ENCODE results near the gene PHRF1. TPM values are rescaled to one million over a fixed set of nuclear protein-coding genes. Genes with fewer than 3 reads are reported as not detected.
"Not testable (repeated sequence)": the region's sequence is repeated elsewhere in the genome, so short reads cannot be mapped to it uniquely, and the experiment has no call there.

PHRF1 gene
- total RNA-seq, 1 experiment from 2014 or later, result 45.5 TPM

GRCh38 chr11:653837-654236 is 77.6 kb downstream of the PHRF1 start:
- POLR2A ChIA-PET, result no interaction called here
- no peaks in the 10 kb centered on the region for H3K4me1 ChIP-seq (ENCODE audit: control insufficient read depth in 1 of 2, insufficient read depth in 2 of 2, low read length in 2 of 2)
- H3K79me2 ChIP-seq (ENCODE audit: insufficient read depth, low read length), result no peaks in the 10 kb centered on the region
- H3K9me3 ChIP-seq (ENCODE audit: control insufficient read depth in 1 of 2, insufficient read depth in 1 of 2, low read depth in 1 of 2, low read length in 2 of 2), result no peaks in the 10 kb centered on the region
- no peaks in the 10 kb centered on the region for H3K9me2 ChIP-seq (ENCODE audit: insufficient read depth)
- TF ChIP-seq TCF7L2 (IDR thresholded peaks at IDR 0.05; ENCODE audit: borderline replicate concordance, extremely low read depth, insufficient read depth, insufficient read length), result no peak
- TF ChIP-seq ZBTB33 (IDR thresholded peaks at IDR 0.05; ENCODE audit: extremely low read depth, insufficient replicate concordance, low read length), result no peak
- TF ChIP-seq EGR1 (IDR thresholded peaks at IDR 0.05; ENCODE audit: low read depth), result no peak
- no peak for TF ChIP-seq EZH2phosphoT487 (IDR thresholded peaks at IDR 0.05; ENCODE audit: borderline replicate concordance)
- no peak for TF ChIP-seq CBX3 (IDR thresholded peaks at IDR 0.05; ENCODE audit: low read depth)
- no peak for TF ChIP-seq SP1 (IDR thresholded peaks at IDR 0.05; ENCODE audit: low read depth)
- no peak for TF ChIP-seq SIN3A (IDR thresholded peaks at IDR 0.05; ENCODE audit: low read depth)
- TF ChIP-seq YY1 (IDR thresholded peaks at IDR 0.05; ENCODE audit: extremely low read depth, insufficient replicate concordance, low read depth, low read length), result no peak
- TF ChIP-seq ELF1 (IDR thresholded peaks at IDR 0.05; ENCODE audit: borderline replicate concordance, low read depth), result no peak
- no peak for TF ChIP-seq EZH2 (IDR thresholded peaks at IDR 0.05)
- TF ChIP-seq JUND (IDR thresholded peaks at IDR 0.05), result no peak
- no peak for TF ChIP-seq RAD21 (IDR thresholded peaks at IDR 0.05; ENCODE audit: low read depth)
- H3K4me3 ChIP-seq (replicated peaks in 1 of 2; ENCODE audit: low read depth in 1 of 2, low read length in 2 of 2), result no peak overlapping the region
- no peak overlapping the region for H3K4me2 ChIP-seq (ENCODE audit: low read length)
- intact Hi-C loops (cut with micrococcal nuclease), result no loop called here
- BruUV-seq (replicated peaks), result no TSS peak
- CTCF ChIA-PET, result no interaction called here
- no peak overlapping the region for H2AFZ ChIP-seq (ENCODE audit: low read depth, low read length, poor library complexity, severe bottlenecking)
- DNase-seq (ENCODE audit: low read depth, low spot score) (no peak), ATAC-seq (no peak)
- no peaks in the 10 kb centered on the region for H3K27me3 ChIP-seq (ENCODE audit: insufficient read depth, low read length)
- H4K20me1 ChIP-seq (ENCODE audit: insufficient read depth), result no peaks in the 10 kb centered on the region
- no peak overlapping the region for H3K9ac ChIP-seq (ENCODE audit: low read length)
- no peaks in the 10 kb centered on the region for H3K36me3 ChIP-seq (ENCODE audit: control insufficient read depth in 1 of 2, insufficient read depth in 2 of 2, low read length in 2 of 2)
- RAD21 ChIA-PET (ENCODE audit: low non-redundant PET in 1 of 2, low total read pairs in 2 of 2, uncharacterized antibody in 2 of 2, unreplicated experiment in 2 of 2), result no interaction called here
- no peak overlapping the region for H3K27ac ChIP-seq (ENCODE audit: low read depth, low read length)

- POLR2A ChIA-PET; RAD21 ChIA-PET (ENCODE audit: low non-redundant PET in 1 of 2, low total read pairs in 2 of 2, uncharacterized antibody in 2 of 2, unreplicated experiment in 2 of 2); ATAC-seq; H3K27ac ChIP-seq (ENCODE audit: low read depth, low read length); intact Hi-C loops (cut with micrococcal nuclease); H2AFZ ChIP-seq (ENCODE audit: low read depth, low read length, poor library complexity, severe bottlenecking); H4K20me1 ChIP-seq (ENCODE audit: insufficient read depth); H3K27me3 ChIP-seq (ENCODE audit: insufficient read depth, low read length); CTCF ChIA-PET; H3K79me2 ChIP-seq (ENCODE audit: insufficient read depth, low read length); DNase-seq (ENCODE audit: low read depth, low spot score); H3K9me2 ChIP-seq (ENCODE audit: insufficient read depth); H3K4me2 ChIP-seq (ENCODE audit: low read length); BruUV-seq (replicated peaks); H3K4me3 ChIP-seq (replicated peaks in 1 of 2; ENCODE audit: low read depth in 1 of 2, low read length in 2 of 2); H3K9ac ChIP-seq (ENCODE audit: low read length); H3K4me1 ChIP-seq (ENCODE audit: control insufficient read depth in 1 of 2, insufficient read depth in 2 of 2, low read length in 2 of 2); H3K36me3 ChIP-seq (ENCODE audit: control insufficient read depth in 1 of 2, insufficient read depth in 2 of 2, low read length in 2 of 2); H3K9me3 ChIP-seq (ENCODE audit: control insufficient read depth in 1 of 2, insufficient read depth in 1 of 2, low read depth in 1 of 2, low read length in 2 of 2): not testable (repeated sequence)
These were observed 78.2 kb downstream of the PHRF1 start for GRCh38 chr11:654444-654843.

All from HCT116 (cell line).